Panc1 (cell line): ENCODE data around the gene SLC35A3. TPM values are rescaled to one million over a fixed set of nuclear protein-coding genes. Genes with fewer than 3 reads are reported as not detected.

Experiments used
- ATAC-seq: fragments of 200-7000 bp; cut with Tn5 transposase; 2 replicates; pipeline ENCODE4 v1.9.1; 2020; ENCODE audit warnings: mild to moderate bottlenecking, moderate library complexity
- BruUV-seq: library from RNA; stranded (reverse); fragments of 400-500 nt; replicated peaks from 2 replicates; lab custom pipeline; 2021; lab: Mats Ljungman, UMichigan
- CTCF ChIA-PET: fragments of 300-600 bp; sonication (Branson Sonifier 250); formaldehyde crosslinking; loops from one replicate; lab custom pipeline; 2022; ENCODE audit warnings: antibody characterized with exemption; lab: Charles Lee
- POLR2A ChIA-PET: fragments of 300-600 bp; sonication (Branson Sonifier 250); formaldehyde crosslinking; loops from one replicate; lab custom pipeline; 2022; ENCODE audit warnings: antibody characterized with exemption; lab: Charles Lee
- DNase-seq: peaks from one replicate; pipeline ENCODE4 v3.0.0-alpha.2; 2010; ENCODE audit warnings: low read depth, low spot score
- H3K27ac ChIP-seq: 2 replicates; pipeline ENCODE4 v1.5.1; 2011; ENCODE audit warnings: mild to moderate bottlenecking, low read length, inconsistent platforms
- H3K27me3 ChIP-seq: fragments of 200-500 bp; sonication (Bioruptor generic); 2 replicates; pipeline ENCODE4 v1.6.0; 2014; ENCODE audit warnings: low read length, inconsistent platforms; ENCODE audit not compliant: control insufficient read depth, insufficient read depth
- H3K36me3 ChIP-seq: fragments of 200-500 bp; sonication (Bioruptor generic); 2 replicates; pipeline ENCODE4 v1.5.1; 2014; ENCODE audit warnings: inconsistent platforms, mild to moderate bottlenecking, low read length, moderate library complexity; ENCODE audit not compliant: control insufficient read depth, insufficient read depth
- H3K4me1 ChIP-seq: 2 replicates; pipeline ENCODE4 v1.5.1; 2011; ENCODE audit warnings: inconsistent platforms, mild to moderate bottlenecking, low read length, moderate library complexity; ENCODE audit not compliant: control insufficient read depth, insufficient read depth
- H3K4me3 ChIP-seq, 2 experiments: 2 replicates each; pipeline ENCODE4 v1.5.1; 2011 to 2012; ENCODE audit warnings: low read depth in 2 of 2, low read length in 2 of 2, mild to moderate bottlenecking in 2 of 2, inconsistent platforms in 1 of 2, moderate library complexity in 1 of 2
- H3K9me3 ChIP-seq: fragments of 200-500 bp; sonication (Bioruptor generic); 2 replicates; pipeline ENCODE4 v1.5.1; 2014; ENCODE audit warnings: low read depth, mild to moderate bottlenecking, inconsistent platforms, low read length, moderate library complexity; ENCODE audit not compliant: control insufficient read depth, insufficient read depth
- POLR2AphosphoS5 ChIP-seq: IDR thresholded peaks from 2 replicates; pipeline ENCODE4 v1.6.1; 2012; ENCODE audit warnings: mild to moderate bottlenecking, low read depth, low read length, moderate library complexity
- SIN3A ChIP-seq: IDR thresholded peaks from 2 replicates; pipeline ENCODE4 v1.6.1; 2012; ENCODE audit warnings: low read depth, mild to moderate bottlenecking, low read length, moderate library complexity, borderline replicate concordance; ENCODE audit not compliant: insufficient read depth
- TCF7L2 ChIP-seq: IDR thresholded peaks from 2 replicates; pipeline ENCODE4 v1.6.1; 2011; ENCODE audit warnings: mild to moderate bottlenecking, low read depth, low read length, inconsistent platforms
- in situ Hi-C: cut with HindIII; loops from 2 replicates; pipeline ENCODE4 v1.10.0; 2016; ENCODE audit warnings: low sequenced_read_pairs, low pct_unique_long_range_greater_than_20kb
- intact Hi-C: fragments of 100-400 bp; cut with micrococcal nuclease; formaldehyde crosslinking; loops from one replicate; pipeline ENCODE4 v1.10.0; 2022; ENCODE audit not compliant: unreplicated experiment
- total RNA-seq: library from RNA; stranded (reverse); gene quantifications from one replicate; pipeline ENCODE4 v1.2.1, GENCODE V29; 2021; ENCODE audit not compliant: unreplicated experiment
- TF ChIP-seq, protein P1 (sequence below), 2 experiments: IDR thresholded peaks; 2 replicates each; pipeline ENCODE4 v1.6.1; 2011 to 2012; ENCODE audit warnings: low read depth in 2 of 2, control low read depth in 1 of 2, low read length in 1 of 2, mild to moderate bottlenecking in 1 of 2, moderate library complexity in 1 of 2; ENCODE audit not compliant: insufficient read depth in 1 of 2
- TF ChIP-seq, protein P2 (sequence below): fragments of 450-650 bp; IDR thresholded peaks from 2 replicates; pipeline ENCODE4 v1.5.1; 2017; ENCODE audit warnings: mild to moderate bottlenecking

The SLC35A3 gene
- total RNA-seq, 1 experiment from 2014 or later: 15.9 TPM

- no peaks in the 10 kb centered on the region for H3K4me1 ChIP-seq
- H3K27ac ChIP-seq: no peak overlapping the region
- TF ChIP-seq TCF7L2 (no peak), SIN3A (no peak), POLR2AphosphoS5 (no peak)
- TF ChIP-seq, protein P1, sequence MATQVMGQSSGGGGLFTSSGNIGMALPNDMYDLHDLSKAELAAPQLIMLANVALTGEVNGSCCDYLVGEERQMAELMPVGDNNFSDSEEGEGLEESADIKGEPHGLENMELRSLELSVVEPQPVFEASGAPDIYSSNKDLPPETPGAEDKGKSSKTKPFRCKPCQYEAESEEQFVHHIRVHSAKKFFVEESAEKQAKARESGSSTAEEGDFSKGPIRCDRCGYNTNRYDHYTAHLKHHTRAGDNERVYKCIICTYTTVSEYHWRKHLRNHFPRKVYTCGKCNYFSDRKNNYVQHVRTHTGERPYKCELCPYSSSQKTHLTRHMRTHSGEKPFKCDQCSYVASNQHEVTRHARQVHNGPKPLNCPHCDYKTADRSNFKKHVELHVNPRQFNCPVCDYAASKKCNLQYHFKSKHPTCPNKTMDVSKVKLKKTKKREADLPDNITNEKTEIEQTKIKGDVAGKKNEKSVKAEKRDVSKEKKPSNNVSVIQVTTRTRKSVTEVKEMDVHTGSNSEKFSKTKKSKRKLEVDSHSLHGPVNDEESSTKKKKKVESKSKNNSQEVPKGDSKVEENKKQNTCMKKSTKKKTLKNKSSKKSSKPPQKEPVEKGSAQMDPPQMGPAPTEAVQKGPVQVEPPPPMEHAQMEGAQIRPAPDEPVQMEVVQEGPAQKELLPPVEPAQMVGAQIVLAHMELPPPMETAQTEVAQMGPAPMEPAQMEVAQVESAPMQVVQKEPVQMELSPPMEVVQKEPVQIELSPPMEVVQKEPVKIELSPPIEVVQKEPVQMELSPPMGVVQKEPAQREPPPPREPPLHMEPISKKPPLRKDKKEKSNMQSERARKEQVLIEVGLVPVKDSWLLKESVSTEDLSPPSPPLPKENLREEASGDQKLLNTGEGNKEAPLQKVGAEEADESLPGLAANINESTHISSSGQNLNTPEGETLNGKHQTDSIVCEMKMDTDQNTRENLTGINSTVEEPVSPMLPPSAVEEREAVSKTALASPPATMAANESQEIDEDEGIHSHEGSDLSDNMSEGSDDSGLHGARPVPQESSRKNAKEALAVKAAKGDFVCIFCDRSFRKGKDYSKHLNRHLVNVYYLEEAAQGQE (IDR thresholded peaks at IDR 0.05; ENCODE audit: insufficient read depth in 1 of 2, low read depth in 2 of 2, low read length in 1 of 2): no peak
- TF ChIP-seq, protein P2, sequence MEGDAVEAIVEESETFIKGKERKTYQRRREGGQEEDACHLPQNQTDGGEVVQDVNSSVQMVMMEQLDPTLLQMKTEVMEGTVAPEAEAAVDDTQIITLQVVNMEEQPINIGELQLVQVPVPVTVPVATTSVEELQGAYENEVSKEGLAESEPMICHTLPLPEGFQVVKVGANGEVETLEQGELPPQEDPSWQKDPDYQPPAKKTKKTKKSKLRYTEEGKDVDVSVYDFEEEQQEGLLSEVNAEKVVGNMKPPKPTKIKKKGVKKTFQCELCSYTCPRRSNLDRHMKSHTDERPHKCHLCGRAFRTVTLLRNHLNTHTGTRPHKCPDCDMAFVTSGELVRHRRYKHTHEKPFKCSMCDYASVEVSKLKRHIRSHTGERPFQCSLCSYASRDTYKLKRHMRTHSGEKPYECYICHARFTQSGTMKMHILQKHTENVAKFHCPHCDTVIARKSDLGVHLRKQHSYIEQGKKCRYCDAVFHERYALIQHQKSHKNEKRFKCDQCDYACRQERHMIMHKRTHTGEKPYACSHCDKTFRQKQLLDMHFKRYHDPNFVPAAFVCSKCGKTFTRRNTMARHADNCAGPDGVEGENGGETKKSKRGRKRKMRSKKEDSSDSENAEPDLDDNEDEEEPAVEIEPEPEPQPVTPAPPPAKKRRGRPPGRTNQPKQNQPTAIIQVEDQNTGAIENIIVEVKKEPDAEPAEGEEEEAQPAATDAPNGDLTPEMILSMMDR: no peak
- peaks cover 3% of the 10 kb centered on the region; the same call in 1 of the 2 replicates for H3K9me3 ChIP-seq
- in situ Hi-C loops (no loop called here), intact Hi-C loops (no loop called here)
- BruUV-seq: no TSS peak
- H3K4me3 ChIP-seq: no peak overlapping the region
- CTCF ChIA-PET: no interaction called here
- H3K27me3 ChIP-seq: no peaks in the 10 kb centered on the region
- DNase-seq (no peak), ATAC-seq (no peak)
- POLR2A ChIA-PET: no interaction called here
- H3K36me3 ChIP-seq: no peaks in the 10 kb centered on the region; the same call in 1 of the 2 replicates
Observed at GRCh38 chr1:99993468-99993845, 23.7 kb downstream of the SLC35A3 start.

DNA sequence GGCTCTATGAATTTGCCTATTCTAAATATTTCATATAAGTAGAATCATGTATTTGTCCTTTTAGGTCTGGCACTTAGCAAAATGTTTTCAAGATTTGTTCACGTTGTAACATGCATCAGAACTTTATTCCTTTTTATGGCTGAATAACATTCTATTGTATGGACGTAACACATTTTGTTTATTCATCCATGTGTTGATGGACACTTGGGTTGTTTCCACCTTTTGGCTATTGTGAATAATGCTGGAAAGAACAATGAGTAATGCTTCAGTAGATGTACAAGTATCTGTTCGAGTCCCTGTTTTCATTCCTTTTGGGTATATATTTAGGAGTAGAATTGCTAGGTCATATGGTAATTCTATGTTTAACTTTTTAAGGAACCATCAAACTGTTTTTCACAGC, 24.7 kb downstream of the SLC35A3 start:
- ATAC-seq: no peak
- POLR2A ChIA-PET: no interaction called here
- intact Hi-C loops (no loop called here), in situ Hi-C loops (no loop called here)
- no peak overlapping the region for H3K4me3 ChIP-seq
- DNase-seq: no peak
- CTCF ChIA-PET: no interaction called here
- H3K4me1 ChIP-seq: no peaks in the 10 kb centered on the region
- no TSS peak for BruUV-seq
- TF ChIP-seq TCF7L2 (no peak), SIN3A (no peak), POLR2AphosphoS5 (no peak)
- TF ChIP-seq, protein P2: no peak
- TF ChIP-seq, protein P1 (IDR thresholded peaks at IDR 0.05; ENCODE audit: insufficient read depth in 1 of 2, low read depth in 2 of 2, low read length in 1 of 2): no peak
- H3K27me3 ChIP-seq: no peaks in the 10 kb centered on the region
- H3K27ac ChIP-seq: no peak overlapping the region
- no peaks in the 10 kb centered on the region; the same call in 1 of the 2 replicates for H3K36me3 ChIP-seq
- peaks cover 3% of the 10 kb centered on the region; the same call in 1 of the 2 replicates for H3K9me3 ChIP-seq
